K562 (cell line): Measurements from ENCODE around the gene CDK14. TPM values are rescaled to one million over a fixed set of nuclear protein-coding genes. Genes with fewer than 3 reads are reported as not detected.

Source experiments
- ATAC-seq: fragments of 200-7000 bp; cut with Tn5 transposase; 3 replicates; pipeline ENCODE4 v1.9.1; 2020; ENCODE audit warnings: moderate library complexity
- BruUV-seq: library from RNA; stranded (reverse); fragments of 400-500 nt; replicated peaks from 2 replicates; lab custom pipeline; 2021; lab: Mats Ljungman, UMichigan
- CTCF ChIA-PET: fragments of 300-600 bp; formaldehyde crosslinking; extraction: SDS; loops from one replicate; lab custom pipeline; 2021; ENCODE audit warnings: low intra/inter-chr PET ratio; lab: Yijun Ruan, JAX
- POLR2A ChIA-PET: fragments of 300-600, 350-650 bp; sonication (Branson Sonifier 250); formaldehyde crosslinking; extraction: SDS; loops from one replicate; lab custom pipeline; 2021; ENCODE audit warnings: antibody characterized with exemption, inconsistent platforms; lab: Yijun Ruan, JAX
- DNase-seq, 4 experiments: peaks; one replicate each; pipeline versions ENCODE4 v3.0.0 to v3.0.0-alpha.2; 2011 to 2018; ENCODE audit warnings: low spot score in 3 of 4, mixed read lengths in 3 of 4; ENCODE audit errors: extremely low read depth in 1 of 4
- FAIRE-seq: peaks from 2 replicates; lab custom pipeline; 2011; peaks lifted over from hg19 to GRCh38; lab: Jason Lieb, UNC
- H2AFZ ChIP-seq: 2 replicates; pipeline ENCODE4 v1.6.0; 2011; ENCODE audit warnings: low read depth, low read length, control low read depth, inconsistent platforms
- H3K27ac ChIP-seq: fragments of 200-600 bp; 3 replicates; pipeline ENCODE4 v1.8.0; 2011; ENCODE audit warnings: low read depth, mild to moderate bottlenecking, control low read depth, inconsistent platforms, low read length, moderate library complexity, mixed read lengths; ENCODE audit errors: extremely low read depth
- H3K27me3 ChIP-seq, 2 experiments: fragments of 300-600 bp in 1 of 2; 2 replicates in 1 of 2; 3 replicates in 1 of 2; pipeline versions ENCODE4 v1.6.0 to v1.8.0; 2011; ENCODE audit warnings: inconsistent platforms in 2 of 2, low read length in 2 of 2, mild to moderate bottlenecking in 1 of 2, mixed read lengths in 1 of 2, moderate library complexity in 1 of 2; ENCODE audit not compliant: control insufficient read depth in 2 of 2, insufficient read depth in 2 of 2
- H3K36me3 ChIP-seq: fragments of 300-600 bp; 3 replicates; pipeline ENCODE4 v1.8.0; 2011; ENCODE audit warnings: mild to moderate bottlenecking, low read length, inconsistent platforms; ENCODE audit not compliant: control insufficient read depth, insufficient read depth
- H3K4me1 ChIP-seq, 2 experiments: fragments of 200-600 bp in 1 of 2; replicated peaks in 1 of 2; 2 replicates in 1 of 2; 3 replicates in 1 of 2; pipeline versions ENCODE4 v1.5.1 to v1.8.0; 2011; ENCODE audit warnings: inconsistent platforms in 2 of 2, low read length in 2 of 2, mild to moderate bottlenecking in 1 of 2, mixed read lengths in 1 of 2, moderate library complexity in 1 of 2; ENCODE audit not compliant: control insufficient read depth in 2 of 2, insufficient read depth in 2 of 2
- H3K4me2 ChIP-seq: 2 replicates; pipeline ENCODE4 v1.6.1; 2011; ENCODE audit warnings: low read length, control low read depth, inconsistent platforms, mixed read lengths; ENCODE audit not compliant: insufficient read depth
- H3K4me3 ChIP-seq: fragments of 200-600 bp; sonication (generic), shearing (Covaris generic); 2 replicates; pipeline ENCODE4 v1.5.1; 2016; ENCODE audit warnings: control low read depth, inconsistent platforms
- H3K79me2 ChIP-seq: fragments of 200-600 bp; 3 replicates; pipeline ENCODE4 v1.8.0; 2011; ENCODE audit warnings: low read length, inconsistent platforms; ENCODE audit not compliant: control insufficient read depth, insufficient read depth
- H3K9ac ChIP-seq, 2 experiments: 2 replicates each; pipeline versions ENCODE4 v1.6.0 to v1.6.1; 2011; ENCODE audit warnings: low read depth in 2 of 2, low read length in 2 of 2, control low read depth in 1 of 2, inconsistent platforms in 1 of 2, mild to moderate bottlenecking in 1 of 2, mixed read lengths in 1 of 2; ENCODE audit not compliant: insufficient read depth in 1 of 2
- H3K9me1 ChIP-seq: one replicate; pipeline ENCODE4 v1.6.0; 2011; ENCODE audit warnings: inconsistent platforms, mild to moderate bottlenecking, low read length, moderate library complexity; ENCODE audit not compliant: control insufficient read depth, insufficient read depth
- H3K9me3 ChIP-seq: replicated peaks from 2 replicates; pipeline ENCODE4 v1.5.1; 2011; ENCODE audit warnings: low read depth, low read length, inconsistent platforms; ENCODE audit not compliant: control insufficient read depth, insufficient read depth
- H4K20me1 ChIP-seq: replicated peaks from 2 replicates; pipeline ENCODE4 v1.6.1; 2011; ENCODE audit warnings: low read length, inconsistent platforms, mixed read lengths; ENCODE audit not compliant: control insufficient read depth, insufficient read depth
- CHCHD3 ChIP-seq: fragments of 250-450 bp; sonication (Bioruptor Pico); IDR thresholded peaks from 2 replicates; pipeline ENCODE4 v2.1.2; 2022; ENCODE audit warnings: mild to moderate bottlenecking
- DDX20 ChIP-seq: fragments of 450-650 bp; IDR thresholded peaks from 2 replicates; pipeline ENCODE4 v1.6.1; 2016; ENCODE audit warnings: missing genetic modification characterization, low read depth, mild to moderate bottlenecking, missing compliant biosample characterization, moderate library complexity
- ETS1 ChIP-seq: conservative IDR thresholded peaks from 2 replicates; pipeline ENCODE4 v1.6.1; 2011; ENCODE audit warnings: low read depth, mild to moderate bottlenecking, low read length; ENCODE audit not compliant: control insufficient read depth
- NCOA4 ChIP-seq: fragments of 450-650 bp; IDR thresholded peaks from 2 replicates; pipeline ENCODE4 v1.6.1; 2018; ENCODE audit warnings: mild to moderate bottlenecking; ENCODE audit not compliant: partially characterized antibody
- NCOR1 ChIP-seq: fragments of 450-650 bp; IDR thresholded peaks from 2 replicates; pipeline ENCODE4 v1.6.1; 2016; ENCODE audit warnings: mild to moderate bottlenecking, moderate library complexity
- SMARCA4 ChIP-seq: fragments of 450-650 bp; IDR thresholded peaks from 2 replicates; pipeline ENCODE4 v1.6.1; 2016
- XRCC4 ChIP-seq: IDR thresholded peaks from one replicate; pipeline ENCODE4 v1.6.1; 2011; ENCODE audit not compliant: insufficient read depth, insufficient read length; ENCODE audit errors: extremely low read depth
- ZBTB26 ChIP-seq: fragments of 450-650 bp; formaldehyde crosslinking; IDR thresholded peaks from 2 replicates; pipeline ENCODE4 v1.4.0; 2022; ENCODE audit warnings: missing genetic modification characterization
- ZNF133 ChIP-seq: fragments of 250-450 bp; sonication (Bioruptor Pico); IDR thresholded peaks from 2 replicates; pipeline ENCODE4 v1.4.0; 2020; ENCODE audit warnings: mild to moderate bottlenecking
- ZNF511 ChIP-seq: sonication (generic); formaldehyde crosslinking; IDR thresholded peaks from 2 replicates; pipeline ENCODE4 v1.8.0; 2022; ENCODE audit warnings: mild to moderate bottlenecking, missing genetic modification reagents
- ZNF57 ChIP-seq: fragments of 450-650 bp; formaldehyde crosslinking; IDR thresholded peaks from 2 replicates; pipeline ENCODE4 v1.4.0; 2020; ENCODE audit warnings: mild to moderate bottlenecking, moderate library complexity
- WGBS: fragments of 100-300 bp; shearing (Covaris generic); methylation state at CpG from one replicate; pipeline ENCODE4 v1.1.6; 2016; ENCODE audit warnings: low coverage, mixed read lengths; ENCODE audit not compliant: insufficient coverage; ENCODE audit errors: missing lambda C conversion rate; 5-methylcytosine and 5-hydroxymethylcytosine counted together
- in situ Hi-C: fragments of 300-500 bp; cut with MboI; formaldehyde crosslinking; loops from 4 replicates; pipeline ENCODE4 v1.15.0; 2018; ENCODE audit warnings: inconsistent platforms, mixed read lengths
- intact Hi-C: fragments of 100-400 bp; cut with micrococcal nuclease; formaldehyde crosslinking; loops from 2 replicates; pipeline ENCODE4 v1.14.2; 2022
- polyA plus RNA-seq, 8 experiments: library from polyadenylated mRNA; depleted of rRNA in 4 of 8; stranded (reverse) in 5 of 8; unstranded in 3 of 8; fragments of >200 nt; fragmentation: Nextera tagmentation in 2 of 8; fragmentation: Illumina TruSeq in 1 of 8; extraction: Ambion mirVana in 2 of 8; extraction: Trizol in 1 of 8; gene quantifications; 2 replicates each; pipeline versions ENCODE4 v1.2.1 to v1.2.3, GENCODE V29; 2011 to 2014; ENCODE audit warnings: inconsistent platforms in 1 of 8, missing spikeins in 1 of 8
- total RNA-seq, 7 experiments: library from RNA; depleted of rRNA in 6 of 7; stranded (reverse); fragments of >200 nt in 6 of 7; fragmentation: Illumina TruSeq in 2 of 7; extraction: Trizol in 2 of 7; gene quantifications; 2 replicates each; pipeline versions ENCODE4 v1.2.1 to v1.2.3, GENCODE V29; 2011 to 2021; ENCODE audit warnings: low replicate concordance in 1 of 7
- TF ChIP-seq, protein P1 (sequence below): fragments of 450-650 bp; IDR thresholded peaks from 2 replicates; pipeline ENCODE4 v1.6.1; 2018; ENCODE audit not compliant: partially characterized antibody

The CDK14 gene
- total and polyA plus RNA-seq, 9 of the 15 experiments (the other 6 are each of a cell fraction or from before 2014, with no cell fraction given), result 0.03 to 0.91 (median 0.16) TPM

- no peaks in the 10 kb centered on the region; the same call in 1 of the 2 replicates for H3K9me3 ChIP-seq
- TF ChIP-seq ZNF133 (CRISPR knock-in tag) (no peak), SMARCA4 (no peak), ZNF57 (no peak), ETS1 (no peak), NCOA4 (no peak), CHCHD3 (CRISPR knock-in tag) (no peak), ZBTB26 (CRISPR knock-in tag) (no peak), NCOR1 (no peak), XRCC4 (no peak), DDX20 (no peak), ZNF511 (CRISPR knock-in tag) (no peak)
- TF ChIP-seq, protein P1, sequence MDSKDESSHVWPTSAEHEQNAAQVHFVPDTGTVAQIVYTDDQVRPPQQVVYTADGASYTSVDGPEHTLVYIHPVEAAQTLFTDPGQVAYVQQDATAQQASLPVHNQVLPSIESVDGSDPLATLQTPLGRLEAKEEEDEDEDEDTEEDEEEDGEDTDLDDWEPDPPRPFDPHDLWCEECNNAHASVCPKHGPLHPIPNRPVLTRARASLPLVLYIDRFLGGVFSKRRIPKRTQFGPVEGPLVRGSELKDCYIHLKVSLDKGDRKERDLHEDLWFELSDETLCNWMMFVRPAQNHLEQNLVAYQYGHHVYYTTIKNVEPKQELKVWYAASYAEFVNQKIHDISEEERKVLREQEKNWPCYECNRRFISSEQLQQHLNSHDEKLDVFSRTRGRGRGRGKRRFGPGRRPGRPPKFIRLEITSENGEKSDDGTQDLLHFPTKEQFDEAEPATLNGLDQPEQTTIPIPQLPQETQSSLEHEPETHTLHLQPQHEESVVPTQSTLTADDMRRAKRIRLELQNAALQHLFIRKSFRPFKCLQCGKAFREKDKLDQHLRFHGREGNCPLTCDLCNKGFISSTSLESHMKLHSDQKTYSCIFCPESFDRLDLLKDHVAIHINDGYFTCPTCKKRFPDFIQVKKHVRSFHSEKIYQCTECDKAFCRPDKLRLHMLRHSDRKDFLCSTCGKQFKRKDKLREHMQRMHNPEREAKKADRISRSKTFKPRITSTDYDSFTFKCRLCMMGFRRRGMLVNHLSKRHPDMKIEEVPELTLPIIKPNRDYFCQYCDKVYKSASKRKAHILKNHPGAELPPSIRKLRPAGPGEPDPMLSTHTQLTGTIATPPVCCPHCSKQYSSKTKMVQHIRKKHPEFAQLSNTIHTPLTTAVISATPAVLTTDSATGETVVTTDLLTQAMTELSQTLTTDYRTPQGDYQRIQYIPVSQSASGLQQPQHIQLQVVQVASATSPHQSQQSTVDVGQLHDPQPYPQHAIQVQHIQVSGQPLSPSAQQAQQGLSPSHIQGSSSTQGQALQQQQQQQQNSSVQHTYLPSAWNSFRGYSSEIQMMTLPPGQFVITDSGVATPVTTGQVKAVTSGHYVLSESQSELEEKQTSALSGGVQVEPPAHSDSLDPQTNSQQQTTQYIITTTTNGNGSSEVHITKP, result no peak
- no peaks in the 10 kb centered on the region for H3K9me1 ChIP-seq
- WGBS, result 0% methylated on average over 1 of the region's 1 CpG
- no peak overlapping the region for H2AFZ ChIP-seq
- H4K20me1 ChIP-seq, result no peaks in the 10 kb centered on the region
- H3K36me3 ChIP-seq, result no peaks in the 10 kb centered on the region
- BruUV-seq, result no TSS peak
- H3K9ac ChIP-seq, result no peak overlapping the region
- H3K79me2 ChIP-seq, result no peaks in the 10 kb centered on the region
- ATAC-seq (no peak), DNase-seq (no peak), FAIRE-seq (no peak)
- H3K4me3 ChIP-seq, result no peak overlapping the region
- no peaks in the 10 kb centered on the region for H3K4me1 ChIP-seq
- no peaks in the 10 kb centered on the region for H3K27me3 ChIP-seq
- POLR2A ChIA-PET, result no interaction called here
- CTCF ChIA-PET, result no interaction called here
- H3K4me2 ChIP-seq, result no peak overlapping the region
- intact Hi-C loops (no loop called here), in situ Hi-C loops (no loop called here)
- H3K27ac ChIP-seq, result no peak overlapping the region
Measured at GRCh38 chr7:90920336-90920735, 324.2 kb downstream of the CDK14 start.
